ENCODE data around the gene GALNT3. TPM values are rescaled to one million over a fixed set of nuclear protein-coding genes. Genes with fewer than 3 reads are reported as not detected.

Gene GALNT3
- total RNA-seq, 2 donors from 2014 or later: 9.3 to 9.7 TPM

DNA sequence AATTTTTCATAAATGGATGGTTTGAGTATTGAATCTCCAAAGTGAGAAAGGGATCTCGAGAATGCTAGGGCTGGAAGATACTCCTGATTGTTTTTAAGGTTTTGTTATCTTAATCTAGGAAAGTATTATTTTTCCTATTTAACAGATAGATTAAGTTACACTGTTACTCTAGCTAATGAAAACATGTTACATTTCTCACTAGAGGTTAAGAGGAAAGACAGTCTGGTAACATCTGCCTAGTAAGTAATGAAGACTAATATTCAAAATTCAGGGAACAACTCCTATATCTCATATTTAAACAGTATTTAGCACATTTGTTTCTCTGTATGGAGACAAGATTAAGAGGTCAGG lies 2.0 kb downstream of the GALNT3 start:
- Mint-ChIP-seq H3K36me3 (ENCODE audit: low read depth) (no peaks in the 10 kb centered on the region), H3K9me3 (no peaks in the 10 kb centered on the region), H3K27ac (no peak overlapping the region), H3K4me3 (peak overlapping the region; percentile 77), H3K4me1 (peaks cover 19% of the 10 kb centered on the region), H3K27me3 (ENCODE audit: insufficient read depth) (peaks cover 25% of the 10 kb centered on the region)
- peaks cover 69% of the 10 kb centered on the region for H3K27me3 ChIP-seq (ENCODE audit: control insufficient read depth, insufficient read depth, low read length, poor library complexity, severe bottlenecking)
- H3K27ac ChIP-seq (ENCODE audit: low read depth, low read length): no peak overlapping the region
- no peak for DNase-seq
- WGBS, 2 experiments (ENCODE audit: insufficient coverage in 1 of 2, insufficient read length in 1 of 2): 56% methylated on average over 1 of the region's 1 CpG; no CpG with 5 or more reads in 1 of the 2 experiments
- peaks cover 2% of the 10 kb centered on the region for H3K4me1 ChIP-seq (ENCODE audit: control insufficient read depth, insufficient read depth, low read length)
- H3K9ac ChIP-seq (ENCODE audit: extremely low read depth, low read length, poor library complexity, severe bottlenecking): no peak overlapping the region
- no peaks in the 10 kb centered on the region for H3K9me3 ChIP-seq (ENCODE audit: control insufficient read depth, low read length)
- H3K4me3 ChIP-seq (ENCODE audit: low read length): no peak overlapping the region
- TF ChIP-seq, protein P1, sequence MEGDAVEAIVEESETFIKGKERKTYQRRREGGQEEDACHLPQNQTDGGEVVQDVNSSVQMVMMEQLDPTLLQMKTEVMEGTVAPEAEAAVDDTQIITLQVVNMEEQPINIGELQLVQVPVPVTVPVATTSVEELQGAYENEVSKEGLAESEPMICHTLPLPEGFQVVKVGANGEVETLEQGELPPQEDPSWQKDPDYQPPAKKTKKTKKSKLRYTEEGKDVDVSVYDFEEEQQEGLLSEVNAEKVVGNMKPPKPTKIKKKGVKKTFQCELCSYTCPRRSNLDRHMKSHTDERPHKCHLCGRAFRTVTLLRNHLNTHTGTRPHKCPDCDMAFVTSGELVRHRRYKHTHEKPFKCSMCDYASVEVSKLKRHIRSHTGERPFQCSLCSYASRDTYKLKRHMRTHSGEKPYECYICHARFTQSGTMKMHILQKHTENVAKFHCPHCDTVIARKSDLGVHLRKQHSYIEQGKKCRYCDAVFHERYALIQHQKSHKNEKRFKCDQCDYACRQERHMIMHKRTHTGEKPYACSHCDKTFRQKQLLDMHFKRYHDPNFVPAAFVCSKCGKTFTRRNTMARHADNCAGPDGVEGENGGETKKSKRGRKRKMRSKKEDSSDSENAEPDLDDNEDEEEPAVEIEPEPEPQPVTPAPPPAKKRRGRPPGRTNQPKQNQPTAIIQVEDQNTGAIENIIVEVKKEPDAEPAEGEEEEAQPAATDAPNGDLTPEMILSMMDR (conservative IDR thresholded peaks at IDR 0.05): no peak
- no peaks in the 10 kb centered on the region for H3K36me3 ChIP-seq (ENCODE audit: control insufficient read depth, insufficient read depth, low read length)

DNA sequence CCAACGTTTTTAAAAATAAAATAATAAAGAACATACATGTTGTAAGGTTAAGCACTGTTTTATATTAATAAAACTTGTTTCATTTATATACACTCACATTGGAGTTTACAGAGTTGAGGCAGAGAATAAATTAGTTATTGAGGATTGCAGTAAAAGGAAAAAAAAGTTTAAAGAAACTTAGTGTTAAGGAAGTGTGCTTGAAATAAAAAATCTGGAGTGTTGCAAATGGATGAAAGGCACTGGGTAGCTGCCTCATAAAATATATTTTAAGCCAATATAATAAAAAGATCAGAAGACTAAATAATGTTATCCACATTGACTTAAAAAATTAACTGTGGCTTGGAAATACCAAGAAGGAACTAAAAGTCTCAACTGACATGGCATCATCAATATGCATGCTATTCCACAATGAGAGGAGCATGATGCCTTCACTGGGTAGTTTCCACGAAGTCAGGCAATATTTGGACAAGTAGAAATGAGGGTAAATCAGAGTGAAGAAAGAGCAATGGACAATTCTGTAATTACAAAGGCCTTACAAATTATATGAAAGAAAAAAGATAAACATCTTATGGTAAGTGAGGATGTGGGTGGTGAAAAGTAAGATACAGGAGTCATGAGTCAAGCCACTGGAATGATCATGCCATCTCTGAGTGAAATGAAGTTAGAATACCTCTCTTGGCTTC lies 2.5 kb downstream of the GALNT3 start:
- H3K4me1 ChIP-seq (ENCODE audit: control insufficient read depth, insufficient read depth, low read length): peaks cover 2% of the 10 kb centered on the region
- Mint-ChIP-seq H3K27ac (no peak overlapping the region), H3K9me3 (no peaks in the 10 kb centered on the region), H3K36me3 (ENCODE audit: low read depth) (no peaks in the 10 kb centered on the region), H3K4me3 (peak overlapping the region; percentile 77), H3K4me1 (peaks cover 15% of the 10 kb centered on the region), H3K27me3 (ENCODE audit: insufficient read depth) (peaks cover 22% of the 10 kb centered on the region)
- 88% methylated on average over 1 of the region's 2 CpGs; no CpG with 5 or more reads in 1 of the 2 experiments for WGBS, 2 experiments (ENCODE audit: insufficient coverage in 1 of 2, insufficient read length in 1 of 2)
- TF ChIP-seq, protein P1 (conservative IDR thresholded peaks at IDR 0.05): no peak
- H3K9me3 ChIP-seq (ENCODE audit: control insufficient read depth, low read length): no peaks in the 10 kb centered on the region
- H3K27me3 ChIP-seq (ENCODE audit: control insufficient read depth, insufficient read depth, low read length, poor library complexity, severe bottlenecking): peaks cover 64% of the 10 kb centered on the region
- H3K27ac ChIP-seq (ENCODE audit: low read depth, low read length): no peak overlapping the region
- H3K4me3 ChIP-seq (ENCODE audit: low read length): no peak overlapping the region
- DNase-seq: no peak
- H3K9ac ChIP-seq (ENCODE audit: extremely low read depth, low read length, poor library complexity, severe bottlenecking): no peak overlapping the region
- H3K36me3 ChIP-seq (ENCODE audit: control insufficient read depth, insufficient read depth, low read length): no peaks in the 10 kb centered on the region

DNA sequence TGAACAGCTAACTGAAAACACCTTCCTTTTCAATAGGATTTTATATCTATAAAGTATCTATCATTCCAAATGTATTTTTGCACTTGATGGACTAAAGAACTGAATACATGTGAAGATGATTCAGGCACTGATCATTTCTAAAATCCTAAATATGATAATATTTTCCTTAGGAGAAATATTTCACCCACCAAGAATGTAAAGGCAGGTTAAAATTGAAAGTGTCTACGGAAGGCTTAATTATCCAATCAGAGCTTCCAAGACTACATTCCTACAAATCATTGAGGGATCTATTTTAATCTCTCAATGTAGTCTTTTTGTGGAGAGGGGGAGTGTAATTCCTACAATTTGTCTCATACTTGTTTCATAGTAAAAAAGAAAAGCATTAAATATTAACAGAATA lies 3.6 kb downstream of the GALNT3 start:
- no peaks in the 10 kb centered on the region for H3K36me3 Mint-ChIP-seq (ENCODE audit: low read depth)
- H3K27ac ChIP-seq (ENCODE audit: low read depth, low read length): no peak overlapping the region
- H3K27me3 Mint-ChIP-seq (ENCODE audit: insufficient read depth): peaks cover 12% of the 10 kb centered on the region
- TF ChIP-seq, protein P1 (conservative IDR thresholded peaks at IDR 0.05): no peak
- no peaks in the 10 kb centered on the region for H3K36me3 ChIP-seq (ENCODE audit: control insufficient read depth, insufficient read depth, low read length)
- H3K9me3 Mint-ChIP-seq: no peaks in the 10 kb centered on the region
- H3K9ac ChIP-seq (ENCODE audit: extremely low read depth, low read length, poor library complexity, severe bottlenecking): no peak overlapping the region
- no peaks in the 10 kb centered on the region for H3K9me3 ChIP-seq (ENCODE audit: control insufficient read depth, low read length)
- H3K4me3 Mint-ChIP-seq: no peak overlapping the region
- peaks cover 53% of the 10 kb centered on the region for H3K27me3 ChIP-seq (ENCODE audit: control insufficient read depth, insufficient read depth, low read length, poor library complexity, severe bottlenecking)
- peaks cover 14% of the 10 kb centered on the region for H3K4me1 Mint-ChIP-seq
- H3K4me1 ChIP-seq (ENCODE audit: control insufficient read depth, insufficient read depth, low read length): peaks cover 2% of the 10 kb centered on the region
- no peak overlapping the region for H3K4me3 ChIP-seq (ENCODE audit: low read length)
- no CpG with 5 or more reads among the region's 1 CpG for whole genome bisulfite sequencing, 2 experiments (ENCODE audit: insufficient coverage in 1 of 2, insufficient read length in 1 of 2)
- DNase-seq: no peak
- no peak overlapping the region for H3K27ac Mint-ChIP-seq
